ENCODE measurements around the gene GAB2.

Gene GAB2

DNA sequence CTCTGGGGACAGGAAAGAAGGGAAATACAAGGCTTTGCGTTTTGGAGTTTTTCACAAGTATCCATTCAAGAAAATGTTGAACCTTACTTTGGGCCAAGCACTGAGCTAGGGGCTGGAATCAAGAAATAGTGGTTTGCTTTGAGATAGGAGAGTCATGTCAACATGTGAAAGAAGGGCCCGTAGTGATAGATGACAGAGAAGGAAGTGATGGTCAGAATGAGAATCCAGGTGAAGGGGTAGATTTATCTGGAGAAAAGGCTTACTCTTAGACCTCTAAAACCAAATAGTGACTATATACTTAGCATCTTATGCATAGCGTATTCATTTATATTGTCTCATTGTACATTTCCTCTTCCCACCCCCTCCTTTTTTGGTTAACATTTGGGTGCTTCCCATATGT is 87.3 kb downstream of the GAB2 start:
- H3K27ac Mint-ChIP-seq = no peak overlapping the region
- peaks cover 5% of the 10 kb centered on the region for H3K9me3 Mint-ChIP-seq
- H3K27me3 Mint-ChIP-seq (ENCODE audit: low read depth, poor library complexity) = peaks cover 4% of the 10 kb centered on the region
- TF ChIP-seq, protein P1, sequence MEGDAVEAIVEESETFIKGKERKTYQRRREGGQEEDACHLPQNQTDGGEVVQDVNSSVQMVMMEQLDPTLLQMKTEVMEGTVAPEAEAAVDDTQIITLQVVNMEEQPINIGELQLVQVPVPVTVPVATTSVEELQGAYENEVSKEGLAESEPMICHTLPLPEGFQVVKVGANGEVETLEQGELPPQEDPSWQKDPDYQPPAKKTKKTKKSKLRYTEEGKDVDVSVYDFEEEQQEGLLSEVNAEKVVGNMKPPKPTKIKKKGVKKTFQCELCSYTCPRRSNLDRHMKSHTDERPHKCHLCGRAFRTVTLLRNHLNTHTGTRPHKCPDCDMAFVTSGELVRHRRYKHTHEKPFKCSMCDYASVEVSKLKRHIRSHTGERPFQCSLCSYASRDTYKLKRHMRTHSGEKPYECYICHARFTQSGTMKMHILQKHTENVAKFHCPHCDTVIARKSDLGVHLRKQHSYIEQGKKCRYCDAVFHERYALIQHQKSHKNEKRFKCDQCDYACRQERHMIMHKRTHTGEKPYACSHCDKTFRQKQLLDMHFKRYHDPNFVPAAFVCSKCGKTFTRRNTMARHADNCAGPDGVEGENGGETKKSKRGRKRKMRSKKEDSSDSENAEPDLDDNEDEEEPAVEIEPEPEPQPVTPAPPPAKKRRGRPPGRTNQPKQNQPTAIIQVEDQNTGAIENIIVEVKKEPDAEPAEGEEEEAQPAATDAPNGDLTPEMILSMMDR (IDR thresholded peaks at IDR 0.05) = no peak
- DNase-seq = no peak
- H3K36me3 Mint-ChIP-seq (ENCODE audit: low read depth) = peaks cover 5% of the 10 kb centered on the region
- no peak overlapping the region for H3K4me3 Mint-ChIP-seq
- peaks cover 8% of the 10 kb centered on the region for H3K4me1 Mint-ChIP-seq

DNA sequence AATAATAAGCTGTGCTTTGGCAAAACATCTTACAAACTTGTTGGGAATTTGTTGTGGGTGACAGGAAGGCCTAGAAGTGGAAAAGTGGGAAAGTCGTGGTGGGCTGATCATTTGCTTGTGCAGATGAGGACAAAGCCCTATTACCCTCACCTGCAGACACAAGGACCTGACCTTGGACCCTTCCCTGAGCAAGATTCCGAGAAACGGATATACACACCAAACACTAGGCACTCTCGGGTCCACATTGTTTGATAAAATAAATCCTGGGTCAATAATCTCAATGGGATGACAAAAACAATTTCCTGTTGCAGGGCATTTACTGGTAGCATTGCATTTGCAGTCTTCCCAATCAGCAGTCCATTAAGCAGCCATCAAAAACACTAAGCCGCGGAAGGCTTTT is 89.7 kb downstream of the GAB2 start:
- Mint-ChIP-seq H3K9me3 (peaks cover 6% of the 10 kb centered on the region), H3K4me3 (no peak overlapping the region), H3K36me3 (ENCODE audit: low read depth) (peaks cover under 1% of the 10 kb centered on the region), H3K27ac (no peak overlapping the region), H3K27me3 (ENCODE audit: low read depth, poor library complexity) (peaks cover 7% of the 10 kb centered on the region), H3K4me1 (peaks cover 8% of the 10 kb centered on the region)
- DNase-seq = no peak
- TF ChIP-seq, protein P1 (IDR thresholded peaks at IDR 0.05) = no peak

DNA sequence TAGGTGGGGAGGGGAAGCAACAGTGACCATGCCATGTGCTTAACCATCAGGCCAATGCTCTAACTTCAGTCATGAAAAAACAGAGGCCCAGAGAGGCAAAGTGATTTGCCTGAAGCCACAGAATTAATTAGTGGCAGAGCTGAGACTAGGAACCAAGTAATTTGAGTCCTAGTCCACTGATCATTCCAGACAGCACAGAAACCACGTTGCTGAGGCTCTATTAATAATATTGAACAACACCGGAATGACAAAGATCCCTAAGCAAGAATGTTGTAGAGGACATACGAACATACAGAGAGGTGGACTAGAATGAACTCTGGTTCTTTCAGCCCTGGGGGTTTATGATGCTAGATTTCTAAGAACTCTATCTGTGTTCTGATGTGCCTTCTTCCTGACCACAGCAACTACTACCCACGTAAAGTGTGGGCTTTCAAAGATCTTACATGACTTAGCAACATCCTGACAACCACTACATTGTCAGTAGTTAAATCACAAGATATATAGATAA is 92.3 kb downstream of the GAB2 start:
- Mint-ChIP-seq H3K4me3 (no peak overlapping the region), H3K27ac (no peak overlapping the region), H3K4me1 (no peaks in the 10 kb centered on the region), H3K27me3 (ENCODE audit: low read depth, poor library complexity) (peaks cover 7% of the 10 kb centered on the region), H3K9me3 (peaks cover 14% of the 10 kb centered on the region), H3K36me3 (ENCODE audit: low read depth) (peaks cover 12% of the 10 kb centered on the region)
- DNase-seq = no peak
- TF ChIP-seq, protein P1 (IDR thresholded peaks at IDR 0.05) = no peak

DNA sequence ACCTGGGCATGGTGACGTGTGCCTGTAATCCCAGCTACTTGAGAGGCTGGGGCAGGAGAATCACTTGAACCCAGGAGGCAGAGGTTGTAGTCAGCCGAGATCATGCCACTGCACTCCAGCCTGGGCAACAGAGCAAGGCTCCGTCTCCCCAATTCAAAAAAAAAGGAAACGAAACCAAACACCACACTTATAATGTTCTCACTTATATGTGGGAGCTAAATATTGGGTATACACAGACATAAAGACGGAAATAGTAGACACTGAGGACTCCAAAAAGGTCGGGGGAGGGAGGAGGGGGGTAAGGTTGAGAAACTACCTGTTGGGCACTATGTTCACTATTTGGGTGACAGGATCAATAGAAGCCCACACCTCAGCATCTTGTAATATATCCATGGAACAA is 94.3 kb downstream of the GAB2 start:
- H3K27me3 Mint-ChIP-seq (ENCODE audit: low read depth, poor library complexity) = peaks cover 7% of the 10 kb centered on the region
- TF ChIP-seq, protein P1 (IDR thresholded peaks at IDR 0.05) = no peak
- peaks cover 14% of the 10 kb centered on the region for H3K9me3 Mint-ChIP-seq
- peaks cover 11% of the 10 kb centered on the region for H3K4me1 Mint-ChIP-seq
- DNase-seq = no peak
- H3K27ac Mint-ChIP-seq = no peak overlapping the region
- H3K4me3 Mint-ChIP-seq = no peak overlapping the region
- peaks cover 12% of the 10 kb centered on the region for H3K36me3 Mint-ChIP-seq (ENCODE audit: low read depth)

DNA sequence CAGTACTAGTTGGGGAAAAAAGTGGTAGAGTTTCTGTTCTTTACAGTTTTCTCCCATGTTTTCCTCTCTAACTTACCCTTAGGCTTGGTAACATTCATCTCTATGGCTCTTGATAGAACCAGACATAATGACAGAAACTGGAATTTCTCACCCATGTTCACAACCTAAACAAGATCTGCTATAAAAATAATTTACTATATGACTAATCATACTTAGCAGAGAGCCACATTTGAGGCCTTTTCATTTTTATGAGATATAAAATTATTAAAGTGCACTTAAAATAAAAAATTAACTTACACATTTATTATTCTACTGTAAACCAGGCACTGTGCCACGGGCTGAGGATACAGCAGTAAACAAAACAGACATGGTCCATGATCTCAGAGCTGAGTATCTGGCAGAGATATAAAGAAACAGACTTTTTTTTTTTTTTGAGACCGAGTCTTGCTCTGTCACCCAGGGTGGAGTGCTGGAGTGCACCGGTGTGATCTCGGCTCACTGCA is 98.1 kb downstream of the GAB2 start:
- TF ChIP-seq, protein P1 (IDR thresholded peaks at IDR 0.05) = no peak
- Mint-ChIP-seq H3K4me3 (no peak overlapping the region), H3K4me1 (peaks cover 31% of the 10 kb centered on the region), H3K9me3 (peaks cover 12% of the 10 kb centered on the region), H3K27ac (peak overlapping the region; percentile 1), H3K36me3 (ENCODE audit: low read depth) (peaks cover 20% of the 10 kb centered on the region), H3K27me3 (ENCODE audit: low read depth, poor library complexity) (peaks cover 2% of the 10 kb centered on the region)
- DNase-seq = no peak

All from nephron progenitor cell (in vitro differentiated cells).